Prostate gland (tissue), 2 donors: Measurements from ENCODE around the gene SGMS2. TPM values are rescaled to one million over a fixed set of nuclear protein-coding genes. Genes with fewer than 3 reads are reported as not detected.

Experiments
- DNase-seq: peaks from one replicate; pipeline ENCODE4 v3.0.0-alpha.2; 2019; ENCODE audit warnings: low spot score
- H3K27ac ChIP-seq, 2 donors: fragments of 200-600 bp; sonication (generic); 2 replicates each; pipeline ENCODE4 v1.5.1; 2017 to 2019
- H3K27me3 ChIP-seq: fragments of 200-600 bp; sonication (generic); replicated peaks from 2 replicates; pipeline ENCODE4 v1.5.1; 2019; ENCODE audit not compliant: insufficient read depth
- H3K36me3 ChIP-seq, 2 donors: fragments of 200-600 bp; sonication (generic); 1 replicate in 1 of 2; 2 replicates in 1 of 2; pipeline versions ENCODE4 v1.5.1 to v1.8.1; 2017 to 2019
- H3K4me1 ChIP-seq: fragments of 200-600 bp; sonication (generic); replicated peaks from 2 replicates; pipeline ENCODE4 v1.5.1; 2019
- H3K4me3 ChIP-seq, 2 donors: fragments of 200-600 bp; sonication (generic); 2 replicates each; pipeline ENCODE4 v1.5.1; 2017 to 2019
- H3K9me3 ChIP-seq: fragments of 200-600 bp; sonication (generic); 2 replicates; pipeline ENCODE4 v1.5.1; 2017
- POLR2A ChIP-seq: fragments of 450-650 bp; IDR thresholded peaks from one replicate; pipeline ENCODE4 v1.6.1; 2016; ENCODE audit warnings: antibody characterized with exemption, mild to moderate bottlenecking
- POLR2AphosphoS5 ChIP-seq: sonication (generic); formaldehyde crosslinking; IDR thresholded peaks from one replicate; pipeline ENCODE4 v1.6.1; 2017; ENCODE audit warnings: antibody characterized with exemption
- WGBS: methylation state at CpG from one replicate; pipeline ENCODE4 v1.1.5; 2018; 5-methylcytosine and 5-hydroxymethylcytosine counted together
- intact Hi-C: fragments of 100-400 bp; cut with DNase I; formaldehyde crosslinking; loops from one replicate; pipeline ENCODE4 v1.14.2; 2022
- total RNA-seq, 2 donors: library from RNA; depleted of rRNA; stranded (reverse); fragments of >200 nt; gene quantifications; one replicate each; pipeline ENCODE4 v1.1.0, GENCODE V29; 2016
- TF ChIP-seq, protein P1 (sequence below), 4 experiments: fragments of 200-600 bp in 2 of 4; fragments of 450-650 bp in 2 of 4; sonication (generic) in 2 of 4; IDR thresholded peaks; 1 replicate in 3 of 4; 2 replicates in 1 of 4; pipeline ENCODE4 v1.5.1; 2016 to 2019; ENCODE audit warnings: antibody characterized with exemption in 4 of 4, mild to moderate bottlenecking in 2 of 4, moderate library complexity in 2 of 4

SGMS2 gene
- total RNA-seq, 2 donors from 2014 or later, result 37.4 to 53.6 TPM

DNA sequence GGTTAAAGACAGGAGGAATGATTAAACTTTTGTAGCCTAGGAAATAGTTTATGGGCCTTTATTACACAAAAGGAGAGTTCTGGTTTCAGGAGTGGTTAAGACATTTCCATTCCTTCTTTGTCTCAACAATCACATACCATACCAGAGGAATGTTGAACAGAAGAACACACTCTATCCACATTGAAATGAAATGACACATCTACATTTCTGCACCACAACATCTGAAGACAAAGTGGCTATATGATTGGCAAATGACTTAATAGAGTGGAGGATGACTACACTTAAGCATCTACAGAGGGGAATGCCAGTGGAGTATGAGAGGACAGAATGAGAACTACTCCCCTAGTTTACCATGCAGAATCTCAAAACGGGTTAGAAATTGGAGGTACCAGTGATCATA is 114.6 kb downstream of the SGMS2 start:
- DNase-seq, result no peak
- Histone ChIP-seq H3K9me3 (no peaks in the 10 kb centered on the region), H3K4me1 (no peaks in the 10 kb centered on the region), H3K27me3 (no peaks in the 10 kb centered on the region), H3K4me3 (no peak overlapping the region), H3K27ac (no peak overlapping the region), H3K36me3 (no peaks in the 10 kb centered on the region)
- 96% methylated on average over 1 of the region's 1 CpG for WGBS
- intact Hi-C loops, result no loop called here
- TF ChIP-seq POLR2AphosphoS5 (no peak), POLR2A (no peak)
- TF ChIP-seq, protein P1, sequence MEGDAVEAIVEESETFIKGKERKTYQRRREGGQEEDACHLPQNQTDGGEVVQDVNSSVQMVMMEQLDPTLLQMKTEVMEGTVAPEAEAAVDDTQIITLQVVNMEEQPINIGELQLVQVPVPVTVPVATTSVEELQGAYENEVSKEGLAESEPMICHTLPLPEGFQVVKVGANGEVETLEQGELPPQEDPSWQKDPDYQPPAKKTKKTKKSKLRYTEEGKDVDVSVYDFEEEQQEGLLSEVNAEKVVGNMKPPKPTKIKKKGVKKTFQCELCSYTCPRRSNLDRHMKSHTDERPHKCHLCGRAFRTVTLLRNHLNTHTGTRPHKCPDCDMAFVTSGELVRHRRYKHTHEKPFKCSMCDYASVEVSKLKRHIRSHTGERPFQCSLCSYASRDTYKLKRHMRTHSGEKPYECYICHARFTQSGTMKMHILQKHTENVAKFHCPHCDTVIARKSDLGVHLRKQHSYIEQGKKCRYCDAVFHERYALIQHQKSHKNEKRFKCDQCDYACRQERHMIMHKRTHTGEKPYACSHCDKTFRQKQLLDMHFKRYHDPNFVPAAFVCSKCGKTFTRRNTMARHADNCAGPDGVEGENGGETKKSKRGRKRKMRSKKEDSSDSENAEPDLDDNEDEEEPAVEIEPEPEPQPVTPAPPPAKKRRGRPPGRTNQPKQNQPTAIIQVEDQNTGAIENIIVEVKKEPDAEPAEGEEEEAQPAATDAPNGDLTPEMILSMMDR (IDR thresholded peaks at IDR 0.05), result no peak

DNA sequence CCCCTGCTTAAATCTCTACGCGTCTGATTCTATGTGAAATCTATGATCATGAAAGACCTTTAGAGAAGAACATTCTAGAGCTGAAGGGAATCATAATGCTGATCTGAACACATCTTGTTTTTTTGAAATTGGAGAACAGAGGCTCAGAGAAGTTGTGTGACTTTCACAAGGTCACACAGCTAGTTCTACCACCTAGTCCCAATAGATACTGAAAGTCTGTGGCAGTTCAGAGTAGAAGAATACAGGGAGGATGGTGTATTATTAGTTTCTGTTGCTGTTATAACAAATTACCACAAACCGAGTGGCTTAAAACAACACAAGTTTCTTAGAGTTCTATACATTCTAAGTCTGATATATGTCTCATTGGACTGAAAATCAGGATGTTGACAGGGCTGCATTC is 121.1 kb downstream of the SGMS2 start:
- DNase-seq, result no peak
- Histone ChIP-seq H3K27ac (no peak overlapping the region), H3K4me3 (no peak overlapping the region), H3K36me3 (no peaks in the 10 kb centered on the region), H3K4me1 (no peaks in the 10 kb centered on the region), H3K9me3 (no peaks in the 10 kb centered on the region), H3K27me3 (no peaks in the 10 kb centered on the region)
- TF ChIP-seq, protein P1 (IDR thresholded peaks at IDR 0.05), result no peak
- TF ChIP-seq POLR2AphosphoS5, result no peak
- TF ChIP-seq POLR2A, result no peak
- WGBS, result 98% methylated on average over 3 of the region's 3 CpGs
- intact Hi-C loops, result no loop called here

DNA sequence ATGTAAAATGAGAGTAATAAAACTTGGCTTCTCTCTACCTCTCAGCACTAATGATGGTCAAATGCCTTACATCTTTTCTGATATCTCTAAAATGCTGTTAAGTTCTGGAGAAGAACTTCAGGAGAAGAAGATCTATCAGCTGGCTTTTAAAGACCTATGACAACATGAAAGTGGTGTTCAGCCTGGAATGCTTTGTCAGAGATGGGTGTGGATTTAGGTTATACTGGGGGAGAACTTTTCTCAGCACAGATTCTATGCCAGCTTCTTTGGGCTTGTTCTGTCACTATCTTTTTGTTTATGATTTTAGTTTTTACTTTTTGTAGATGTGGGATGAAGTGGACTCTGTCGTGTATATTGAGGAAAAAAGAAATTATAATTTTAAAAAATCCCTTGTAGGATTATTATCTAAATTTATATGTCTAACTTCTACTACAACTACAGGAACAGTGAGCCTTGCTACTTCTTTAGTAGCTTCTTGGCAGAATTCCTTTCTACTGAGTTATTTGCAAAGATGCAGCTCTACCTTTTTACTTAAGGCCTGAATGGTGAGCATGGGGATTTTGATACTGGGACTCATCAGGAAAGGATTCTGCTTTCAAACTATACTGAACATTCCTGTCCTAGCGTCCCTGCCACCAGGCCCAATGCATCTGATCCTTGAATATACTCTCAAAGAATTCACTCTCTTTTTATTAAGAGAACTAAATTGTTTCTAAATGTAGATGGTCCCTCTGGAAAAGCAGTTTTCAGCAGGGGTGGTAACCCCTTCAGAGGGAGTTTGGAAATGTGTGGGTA is 126.2 kb downstream of the SGMS2 start:
- no peaks in the 10 kb centered on the region for H3K27me3 ChIP-seq
- no peaks in the 10 kb centered on the region for H3K4me1 ChIP-seq
- no peaks in the 10 kb centered on the region for H3K9me3 ChIP-seq
- H3K4me3 ChIP-seq, result no peak overlapping the region
- no peaks in the 10 kb centered on the region for H3K36me3 ChIP-seq
- no peak for DNase-seq
- TF ChIP-seq, protein P1 (IDR thresholded peaks at IDR 0.05), result no peak
- H3K27ac ChIP-seq, result no peak overlapping the region
- 92% methylated on average over 2 of the region's 2 CpGs for WGBS
- intact Hi-C loops, result no loop called here

DNA sequence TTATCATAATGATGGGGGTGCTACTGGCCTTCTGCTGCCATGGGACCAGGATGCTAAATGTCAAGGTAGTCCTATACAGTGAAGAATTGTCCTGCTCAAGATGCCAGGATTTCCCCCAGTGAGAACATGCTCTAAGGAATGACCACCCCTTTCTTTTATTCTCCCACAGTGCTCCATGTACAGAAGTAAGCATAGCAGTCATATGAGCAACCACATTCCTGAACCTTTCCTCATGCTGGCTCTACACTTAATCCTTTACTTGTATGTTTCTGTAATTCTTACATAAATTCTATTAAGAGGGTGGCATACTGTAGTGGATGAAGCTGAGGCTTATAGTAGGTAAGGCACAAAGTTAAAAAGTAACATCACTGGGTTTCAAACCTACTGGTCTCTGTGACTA is 126.8 kb downstream of the SGMS2 start:
- Histone ChIP-seq H3K9me3 (no peaks in the 10 kb centered on the region), H3K4me3 (no peak overlapping the region), H3K27me3 (no peaks in the 10 kb centered on the region), H3K27ac (no peak overlapping the region), H3K4me1 (no peaks in the 10 kb centered on the region), H3K36me3 (no peaks in the 10 kb centered on the region)
- TF ChIP-seq, protein P1 (IDR thresholded peaks at IDR 0.05), result no peak
- intact Hi-C loops, result no loop called here
- DNase-seq, result no peak

DNA sequence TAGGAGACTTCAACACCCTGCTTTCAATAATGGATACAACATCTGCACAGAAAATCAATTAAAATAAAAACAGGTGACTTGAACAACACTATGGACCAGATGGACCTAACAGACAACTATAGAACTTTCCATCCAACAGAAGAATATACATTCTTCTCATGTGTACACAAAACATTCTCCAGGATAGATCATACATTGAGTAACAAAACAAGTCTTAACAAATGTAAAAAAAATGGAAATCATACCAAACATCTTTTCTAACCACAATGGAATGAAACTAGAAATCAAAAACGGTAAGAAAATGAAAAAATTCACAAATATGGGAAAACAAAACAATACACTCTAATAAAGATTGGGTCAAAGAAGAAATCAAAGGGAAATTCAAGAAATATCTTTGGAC is 131.3 kb downstream of the SGMS2 start:
- WGBS, result 100% methylated on average over 1 of the region's 1 CpG
- H3K36me3 ChIP-seq, result no peaks in the 10 kb centered on the region
- no peaks in the 10 kb centered on the region for H3K4me1 ChIP-seq
- H3K27me3 ChIP-seq, result no peaks in the 10 kb centered on the region
- H3K9me3 ChIP-seq, result no peaks in the 10 kb centered on the region
- TF ChIP-seq POLR2A (no peak), POLR2AphosphoS5 (no peak)
- TF ChIP-seq, protein P1 (IDR thresholded peaks at IDR 0.05), result no peak
- no peak overlapping the region for H3K27ac ChIP-seq
- intact Hi-C loops, result no loop called here
- no peak for DNase-seq
- no peak overlapping the region for H3K4me3 ChIP-seq
